SU-DHL-6 (cell line): Measurements from ENCODE around the gene PDE4B.

Source experiments
- EZH2phosphoT487 ChIP-seq: fragments of 200-600 bp; sonication (generic), shearing (Covaris generic); conservative IDR thresholded peaks from 2 replicates; pipeline ENCODE4 v1.6.1; 2018; ENCODE audit warnings: mild to moderate bottlenecking, antibody characterized with exemption, low read length, moderate library complexity, mixed read lengths
- TF ChIP-seq, protein P1 (sequence below): fragments of 200-600 bp; sonication (generic); IDR thresholded peaks from one replicate; pipeline ENCODE4 v1.5.1; 2017; ENCODE audit warnings: antibody characterized with exemption, mild to moderate bottlenecking, low read length, moderate library complexity; ENCODE audit not compliant: insufficient read depth, poor library complexity, severe bottlenecking

DNA sequence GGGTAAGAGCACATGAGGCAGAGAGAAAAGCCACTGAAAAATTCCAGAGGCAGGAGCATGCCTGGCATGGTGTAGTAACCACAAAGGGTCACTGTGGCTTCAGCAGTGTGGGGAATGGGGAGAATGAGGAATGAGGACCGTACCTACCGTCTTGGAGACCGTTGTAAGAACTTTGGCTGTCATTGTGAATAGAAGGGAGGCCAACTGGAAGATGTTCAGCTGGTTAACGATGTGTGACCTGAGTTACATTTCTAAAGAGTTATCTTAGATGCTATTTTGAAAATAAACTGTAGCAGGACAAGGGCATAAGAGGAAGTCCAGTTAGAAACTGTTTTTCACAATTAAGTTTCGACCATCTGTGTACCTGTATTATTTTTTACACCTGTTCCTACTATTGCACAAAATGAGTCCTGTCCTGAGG is 375.8 kb downstream of the PDE4B start:
- TF ChIP-seq EZH2phosphoT487 = no peak
- TF ChIP-seq, protein P1, sequence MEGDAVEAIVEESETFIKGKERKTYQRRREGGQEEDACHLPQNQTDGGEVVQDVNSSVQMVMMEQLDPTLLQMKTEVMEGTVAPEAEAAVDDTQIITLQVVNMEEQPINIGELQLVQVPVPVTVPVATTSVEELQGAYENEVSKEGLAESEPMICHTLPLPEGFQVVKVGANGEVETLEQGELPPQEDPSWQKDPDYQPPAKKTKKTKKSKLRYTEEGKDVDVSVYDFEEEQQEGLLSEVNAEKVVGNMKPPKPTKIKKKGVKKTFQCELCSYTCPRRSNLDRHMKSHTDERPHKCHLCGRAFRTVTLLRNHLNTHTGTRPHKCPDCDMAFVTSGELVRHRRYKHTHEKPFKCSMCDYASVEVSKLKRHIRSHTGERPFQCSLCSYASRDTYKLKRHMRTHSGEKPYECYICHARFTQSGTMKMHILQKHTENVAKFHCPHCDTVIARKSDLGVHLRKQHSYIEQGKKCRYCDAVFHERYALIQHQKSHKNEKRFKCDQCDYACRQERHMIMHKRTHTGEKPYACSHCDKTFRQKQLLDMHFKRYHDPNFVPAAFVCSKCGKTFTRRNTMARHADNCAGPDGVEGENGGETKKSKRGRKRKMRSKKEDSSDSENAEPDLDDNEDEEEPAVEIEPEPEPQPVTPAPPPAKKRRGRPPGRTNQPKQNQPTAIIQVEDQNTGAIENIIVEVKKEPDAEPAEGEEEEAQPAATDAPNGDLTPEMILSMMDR = no peak
